ENCODE results near the gene POLR2M.

POLR2M gene

DNA sequence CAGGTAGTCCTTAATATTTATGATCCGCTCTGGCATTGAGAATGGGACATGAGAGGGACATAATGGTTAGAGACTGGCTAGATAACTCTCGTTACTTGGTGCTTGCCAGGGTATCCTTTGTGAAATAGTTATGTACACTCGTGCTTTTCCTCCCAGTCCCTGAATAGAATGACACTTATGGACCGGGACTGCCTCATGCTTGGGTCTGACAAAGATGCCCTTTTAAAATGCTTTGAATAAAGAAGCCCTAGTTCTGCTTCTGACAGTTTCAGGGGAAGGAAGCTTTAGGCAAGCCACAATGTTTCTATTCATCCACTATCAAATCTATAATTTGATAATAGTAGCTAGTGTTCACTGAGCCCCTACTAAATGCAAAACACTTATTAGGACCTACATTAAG lies 29.4 kb downstream of the POLR2M start:
- no peak for TF ChIP-seq ZNF19 (tag by site-specific recombination; IDR thresholded peaks at IDR 0.05; ENCODE audit: low read depth)
- no peak for TF ChIP-seq SALL2 (tag by site-specific recombination; IDR thresholded peaks at IDR 0.05; ENCODE audit: borderline replicate concordance)
- no peak for TF ChIP-seq BCL11B (tag by site-specific recombination; IDR thresholded peaks at IDR 0.05; ENCODE audit: low read depth)
- TF ChIP-seq ZNF621 (tag by site-specific recombination; IDR thresholded peaks at IDR 0.05): no peak
- no peak for TF ChIP-seq ZNF629 (tag by site-specific recombination; IDR thresholded peaks at IDR 0.05)
- no peak for TF ChIP-seq ZNF514 (tag by site-specific recombination; IDR thresholded peaks at IDR 0.05)
- no peak for TF ChIP-seq GLI4 (tag by site-specific recombination; IDR thresholded peaks at IDR 0.05)
- TF ChIP-seq ZNF488 (tag by site-specific recombination; IDR thresholded peaks at IDR 0.05): no peak
- TF ChIP-seq ZNF112 (tag by site-specific recombination; IDR thresholded peaks at IDR 0.05): no peak
- TF ChIP-seq PRDM1 (tag by site-specific recombination; IDR thresholded peaks at IDR 0.05): no peak
- TF ChIP-seq, protein P1, sequence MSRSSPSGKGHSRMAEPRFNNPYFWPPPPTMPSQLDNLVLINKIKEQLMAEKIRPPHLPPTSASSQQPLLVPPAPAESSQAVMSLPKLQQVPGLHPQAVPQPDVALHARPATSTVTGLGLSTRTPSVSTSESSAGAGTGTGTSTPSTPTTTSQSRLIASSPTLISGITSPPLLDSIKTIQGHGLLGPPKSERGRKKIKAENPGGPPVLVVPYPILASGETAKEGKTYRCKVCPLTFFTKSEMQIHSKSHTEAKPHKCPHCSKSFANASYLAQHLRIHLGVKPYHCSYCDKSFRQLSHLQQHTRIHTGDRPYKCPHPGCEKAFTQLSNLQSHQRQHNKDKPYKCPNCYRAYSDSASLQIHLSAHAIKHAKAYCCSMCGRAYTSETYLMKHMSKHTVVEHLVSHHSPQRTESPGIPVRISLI (tag by site-specific recombination; IDR thresholded peaks at IDR 0.05): no peak
- no peak overlapping the region for H3K27ac ChIP-seq (ENCODE audit: extremely low read depth, low read depth, low read length)
- H3K4me3 ChIP-seq (ENCODE audit: low read depth, low read length): no peak overlapping the region
- no peaks in the 10 kb centered on the region for H3K9me3 ChIP-seq (ENCODE audit: control insufficient read depth, insufficient read depth, low read depth, low read length)
- ChIA-PET POLR2A (no interaction called here), CTCF (interaction anchor here (1.5 kb wide), 1 partner anchor 29 kb away, joined by 5 read pairs; no protein-coding TSS in a partner anchor)
- no peaks in the 10 kb centered on the region for H3K4me1 ChIP-seq (ENCODE audit: control insufficient read depth, insufficient read depth, low read length)
- no peaks in the 10 kb centered on the region for H3K36me3 ChIP-seq (ENCODE audit: control insufficient read depth in 2 of 2, insufficient read depth in 1 of 2, low read length in 2 of 2)

GRCh38 chr15:57736591-57736990 lies 30.1 kb downstream of the POLR2M start:
- POLR2A ChIA-PET: no interaction called here
- no peaks in the 10 kb centered on the region for H3K4me1 ChIP-seq (ENCODE audit: control insufficient read depth, insufficient read depth, low read length)
- CTCF ChIA-PET: interaction anchor here (0.7 to 1.5 kb wide), 3 partner anchors 29 to 176 kb away, joined by 3 to 5 read pairs (median 3); no protein-coding TSS in a partner anchor

More at GRCh38 chr15:57736591-57736990, 30.1 kb downstream of the POLR2M start:
- no peaks in the 10 kb centered on the region for H3K36me3 ChIP-seq (ENCODE audit: control insufficient read depth in 2 of 2, insufficient read depth in 1 of 2, low read length in 2 of 2)
- H3K9me3 ChIP-seq (ENCODE audit: control insufficient read depth, insufficient read depth, low read depth, low read length): no peaks in the 10 kb centered on the region
- no peak for TF ChIP-seq HOXC10 (CRISPR knock-in tag; IDR thresholded peaks at IDR 0.05)
- TF ChIP-seq WT1 (tag by site-specific recombination; IDR thresholded peaks at IDR 0.05): no peak
- TF ChIP-seq ZNF571 (tag by site-specific recombination; IDR thresholded peaks at IDR 0.05): no peak
- no peak for TF ChIP-seq TRIM28 (IDR thresholded peaks at IDR 0.05; ENCODE audit: borderline replicate concordance, low read length)
- TF ChIP-seq ZNF560 (tag by site-specific recombination; IDR thresholded peaks at IDR 0.05; ENCODE audit: borderline replicate concordance): no peak
- no peak for TF ChIP-seq ZBTB17 (tag by site-specific recombination; IDR thresholded peaks at IDR 0.05)
- TF ChIP-seq ZNF707 (tag by site-specific recombination; IDR thresholded peaks at IDR 0.05): no peak
- no peak for TF ChIP-seq ZNF433 (tag by site-specific recombination; IDR thresholded peaks at IDR 0.05; ENCODE audit: low read depth)
- TF ChIP-seq SCRT1 (tag by site-specific recombination; IDR thresholded peaks at IDR 0.05; ENCODE audit: borderline replicate concordance): no peak
- TF ChIP-seq ZNF148 (tag by site-specific recombination; IDR thresholded peaks at IDR 0.05; ENCODE audit: borderline replicate concordance): no peak
- TF ChIP-seq GLIS2 (tag by site-specific recombination; IDR thresholded peaks at IDR 0.05): no peak
- no peak for TF ChIP-seq PRDM1 (tag by site-specific recombination; IDR thresholded peaks at IDR 0.05)
- TF ChIP-seq ZNF335 (tag by site-specific recombination; conservative IDR thresholded peaks at IDR 0.05): no peak
- no peak for TF ChIP-seq ZNF214 (tag by site-specific recombination; IDR thresholded peaks at IDR 0.05; ENCODE audit: borderline replicate concordance)
- no peak for TF ChIP-seq GLI2 (tag by site-specific recombination; IDR thresholded peaks at IDR 0.05; ENCODE audit: borderline replicate concordance, low read depth)
- TF ChIP-seq SALL2 (tag by site-specific recombination; IDR thresholded peaks at IDR 0.05; ENCODE audit: borderline replicate concordance): no peak
- no peak overlapping the region for H3K4me3 ChIP-seq (ENCODE audit: low read depth, low read length)
- H3K27ac ChIP-seq (ENCODE audit: extremely low read depth, low read depth, low read length): no peak overlapping the region

Measured in HEK293 (cell line).